OCI-LY1 (cell line): ENCODE data around the gene NCF4.

Experiments
- EZH2 ChIP-seq: fragments of 200-600 bp; sonication (generic), shearing (Covaris generic); IDR thresholded peaks from 2 replicates; pipeline ENCODE4 v1.8.0; 2017; ENCODE audit warnings: borderline replicate concordance, mixed run types, mild to moderate bottlenecking, antibody characterized with exemption, low read length, moderate library complexity, mixed read lengths
- TF ChIP-seq, protein P1 (sequence below): fragments of 200-600 bp; sonication (generic), shearing (Covaris generic); IDR thresholded peaks from 2 replicates; pipeline ENCODE4 v1.5.1; 2017; ENCODE audit warnings: mild to moderate bottlenecking, antibody characterized with exemption, low read length, moderate library complexity, mixed read lengths

DNA sequence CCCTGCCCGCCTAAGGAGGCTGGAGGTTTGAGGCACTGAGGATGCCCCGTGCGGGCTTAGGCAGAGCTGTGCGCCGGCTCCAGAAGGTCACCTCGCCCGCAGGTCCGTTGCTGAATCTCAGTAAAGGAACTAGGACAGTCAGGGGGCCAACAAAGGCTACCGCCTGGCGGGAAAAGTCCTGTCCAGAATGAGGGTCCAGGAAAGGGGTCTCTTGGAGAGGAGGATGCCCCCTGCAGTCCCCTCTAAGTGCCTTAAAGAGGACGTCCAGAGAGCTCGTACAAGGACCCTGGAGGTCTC, 44.5 kb upstream of the NCF4 start:
- TF ChIP-seq, protein P1, sequence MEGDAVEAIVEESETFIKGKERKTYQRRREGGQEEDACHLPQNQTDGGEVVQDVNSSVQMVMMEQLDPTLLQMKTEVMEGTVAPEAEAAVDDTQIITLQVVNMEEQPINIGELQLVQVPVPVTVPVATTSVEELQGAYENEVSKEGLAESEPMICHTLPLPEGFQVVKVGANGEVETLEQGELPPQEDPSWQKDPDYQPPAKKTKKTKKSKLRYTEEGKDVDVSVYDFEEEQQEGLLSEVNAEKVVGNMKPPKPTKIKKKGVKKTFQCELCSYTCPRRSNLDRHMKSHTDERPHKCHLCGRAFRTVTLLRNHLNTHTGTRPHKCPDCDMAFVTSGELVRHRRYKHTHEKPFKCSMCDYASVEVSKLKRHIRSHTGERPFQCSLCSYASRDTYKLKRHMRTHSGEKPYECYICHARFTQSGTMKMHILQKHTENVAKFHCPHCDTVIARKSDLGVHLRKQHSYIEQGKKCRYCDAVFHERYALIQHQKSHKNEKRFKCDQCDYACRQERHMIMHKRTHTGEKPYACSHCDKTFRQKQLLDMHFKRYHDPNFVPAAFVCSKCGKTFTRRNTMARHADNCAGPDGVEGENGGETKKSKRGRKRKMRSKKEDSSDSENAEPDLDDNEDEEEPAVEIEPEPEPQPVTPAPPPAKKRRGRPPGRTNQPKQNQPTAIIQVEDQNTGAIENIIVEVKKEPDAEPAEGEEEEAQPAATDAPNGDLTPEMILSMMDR, result no peak
- no peak for TF ChIP-seq EZH2
